ENCODE data around the gene GAB2. TPM values are rescaled to one million over a fixed set of nuclear protein-coding genes. Genes with fewer than 3 reads are reported as not detected.

The GAB2 gene
- total and polyA plus RNA-seq, 10 of the 15 experiments (the other 5 are each of a cell fraction or from before 2014, with no cell fraction given), result 0.69 to 12.6 (median 3.8) TPM

DNA sequence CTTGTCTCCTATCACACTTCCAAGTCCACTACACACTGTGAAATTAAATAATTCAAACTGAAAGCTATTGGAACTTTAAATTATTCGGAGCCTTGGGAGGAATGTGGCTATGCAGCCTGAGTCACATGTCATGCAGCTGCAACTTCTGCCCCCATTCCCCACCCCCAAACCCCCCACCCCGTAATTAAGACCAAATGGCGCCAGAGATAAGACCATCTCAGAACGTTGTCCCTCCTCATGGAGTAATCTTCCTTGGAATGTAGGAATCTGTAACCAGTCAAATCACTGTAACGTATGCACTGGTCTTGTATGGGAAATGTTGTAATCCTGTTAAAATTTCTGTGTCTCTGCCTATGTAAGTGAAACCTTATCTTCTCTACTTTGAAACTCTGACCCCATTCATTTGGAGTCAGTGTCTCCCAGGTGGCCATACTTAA lies 37.0 kb downstream of the GAB2 start:
- POLR2A ChIA-PET, result interaction anchor here (0.6 kb wide), 1 partner anchor 301 kb away, joined by 3 read pairs; no protein-coding TSS in a partner anchor
- CTCF ChIA-PET, result interaction anchor here (1.4 kb wide), 1 partner anchor 17 kb away, joined by 4 read pairs; no protein-coding TSS in a partner anchor
- 91% methylated on average over 5 of the region's 5 CpGs for WGBS (ENCODE audit: insufficient coverage, insufficient replicate concordance, low lambda C conversion rate, missing lambda C conversion rate)
- no peak for TF ChIP-seq SP1 (IDR thresholded peaks at IDR 0.05; ENCODE audit: low read depth, low read length)
- TF ChIP-seq, protein P1, sequence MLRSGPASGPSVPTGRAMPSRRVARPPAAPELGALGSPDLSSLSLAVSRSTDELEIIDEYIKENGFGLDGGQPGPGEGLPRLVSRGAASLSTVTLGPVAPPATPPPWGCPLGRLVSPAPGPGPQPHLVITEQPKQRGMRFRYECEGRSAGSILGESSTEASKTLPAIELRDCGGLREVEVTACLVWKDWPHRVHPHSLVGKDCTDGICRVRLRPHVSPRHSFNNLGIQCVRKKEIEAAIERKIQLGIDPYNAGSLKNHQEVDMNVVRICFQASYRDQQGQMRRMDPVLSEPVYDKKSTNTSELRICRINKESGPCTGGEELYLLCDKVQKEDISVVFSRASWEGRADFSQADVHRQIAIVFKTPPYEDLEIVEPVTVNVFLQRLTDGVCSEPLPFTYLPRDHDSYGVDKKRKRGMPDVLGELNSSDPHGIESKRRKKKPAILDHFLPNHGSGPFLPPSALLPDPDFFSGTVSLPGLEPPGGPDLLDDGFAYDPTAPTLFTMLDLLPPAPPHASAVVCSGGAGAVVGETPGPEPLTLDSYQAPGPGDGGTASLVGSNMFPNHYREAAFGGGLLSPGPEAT (IDR thresholded peaks at IDR 0.05; ENCODE audit: low read depth), result no peak
- no peak for TF ChIP-seq ZNF24 (IDR thresholded peaks at IDR 0.05)
- TF ChIP-seq HDAC6 (IDR thresholded peaks at IDR 0.05; ENCODE audit: unreplicated experiment), result no peak
- no peak for TF ChIP-seq SMAD1 (IDR thresholded peaks at IDR 0.05; ENCODE audit: low read depth, partially characterized antibody)
- no peak for TF ChIP-seq RCOR1 (conservative IDR thresholded peaks at IDR 0.05; ENCODE audit: low read depth, low read length)
- BruUV-seq (replicated peaks), result no TSS peak
- ATAC-seq (no peak), DNase-seq (ENCODE audit: low read depth, low spot score) (no peak), FAIRE-seq (no peak)
- Histone ChIP-seq H3K27me3 (replicated peaks in 1 of 2; ENCODE audit: control insufficient read depth in 2 of 2, insufficient read depth in 2 of 2, low read length in 1 of 2) (no peaks in the 10 kb centered on the region), H3K36me3 (ENCODE audit: control insufficient read depth in 2 of 2, insufficient read depth in 2 of 2, low read length in 1 of 2) (no peaks in the 10 kb centered on the region), H4K20me1 (ENCODE audit: control insufficient read depth, insufficient read depth) (no peaks in the 10 kb centered on the region), H3K79me2 (ENCODE audit: control insufficient read depth, insufficient read depth, low read length) (no peaks in the 10 kb centered on the region), H3K27ac (ENCODE audit: control insufficient read depth, insufficient read depth) (no peak overlapping the region), H3K4me2 (ENCODE audit: control insufficient read depth, insufficient read depth) (no peak overlapping the region), H3K4me3 (no peak overlapping the region), H3K9me3 (replicated peaks; ENCODE audit: control insufficient read depth, insufficient read depth, low read length) (peaks cover 5% of the 10 kb centered on the region; the same call in 2 of the 3 replicates), H3K9ac (ENCODE audit: control insufficient read depth, insufficient read depth, low read length) (no peak overlapping the region), H3K4me1 (ENCODE audit: control insufficient read depth, insufficient read depth, low read length) (no peaks in the 10 kb centered on the region), H2AFZ (ENCODE audit: control insufficient read depth, low read depth, low read length) (no peak overlapping the region)
- SMC1A ChIA-PET (ENCODE audit: uncharacterized antibody, unreplicated experiment), result interaction anchor here (1.1 kb wide), 1 partner anchor 303 kb away, joined by 4 read pairs; no protein-coding TSS in a partner anchor
- RAD21 ChIA-PET (ENCODE audit: unreplicated experiment), result no interaction called here
- intact Hi-C loops (cut with micrococcal nuclease; ENCODE audit: unreplicated experiment), result no loop called here
- in situ Hi-C loops (cut with MboI), result no loop called here
